Activated CD4-positive, alpha-beta T cell treated with anti-CD3 and anti-CD28 coated beads, Interleukin-2, amount 50 U/mL, for 48 hours (primary cell): ENCODE results near the gene RAD51B.

Experiments
- DNase-seq, 2 experiments: peaks; one replicate each; pipeline ENCODE4 v3.0.0-alpha.2; 2020

RAD51B gene

GRCh38 chr14:67908052-67908754 lies 88.6 kb downstream of the RAD51B start:
- DNase-seq = no peak

- DNase-seq = no peak
Observed at GRCh38 chr14:67911562-67911961, 92.0 kb downstream of the RAD51B start.

GRCh38 chr14:67916430-67916829 lies 96.9 kb downstream of the RAD51B start:
- no peak for DNase-seq

- no peak for DNase-seq
Observed at GRCh38 chr14:67917006-67917405, 97.4 kb downstream of the RAD51B start.

- no peak for DNase-seq
Observed at GRCh38 chr14:67918838-67919237, 99.3 kb downstream of the RAD51B start.

- no peak for DNase-seq
Observed at GRCh38 chr14:67919259-67920032, 99.9 kb downstream of the RAD51B start.

- DNase-seq = no peak
Observed at GRCh38 chr14:67926821-67927220, 107.2 kb downstream of the RAD51B start.

- no peak for DNase-seq
Observed at GRCh38 chr14:67927244-67927643, 107.7 kb downstream of the RAD51B start.

GRCh38 chr14:67928375-67928774 lies 108.8 kb downstream of the RAD51B start:
- DNase-seq = no peak

- no peak for DNase-seq
Observed at GRCh38 chr14:67932708-67933246, 113.2 kb downstream of the RAD51B start.

- no peak for DNase-seq
Observed at GRCh38 chr14:67933266-67933665, 113.7 kb downstream of the RAD51B start.

- DNase-seq = no peak
Observed at GRCh38 chr14:67934087-67934486, 114.5 kb downstream of the RAD51B start.

GRCh38 chr14:67934862-67935261 lies 115.3 kb downstream of the RAD51B start:
- DNase-seq = no peak

- DNase-seq = no peak
Observed at GRCh38 chr14:67935371-67935770, 115.8 kb downstream of the RAD51B start.

GRCh38 chr14:67938071-67938470 lies 118.5 kb downstream of the RAD51B start:
- DNase-seq = no peak

- DNase-seq = no peak
Observed at GRCh38 chr14:67940486-67941455, 121.2 kb downstream of the RAD51B start.

- no peak for DNase-seq
Observed at GRCh38 chr14:67941456-67942018, 122.0 kb downstream of the RAD51B start.

GRCh38 chr14:67942080-67942710 lies 122.6 kb downstream of the RAD51B start:
- DNase-seq = no peak

GRCh38 chr14:67943947-67944346 lies 124.4 kb downstream of the RAD51B start:
- peak; percentile 24 to 45 for DNase-seq

GRCh38 chr14:67944605-67945004 lies 125.0 kb downstream of the RAD51B start:
- DNase-seq = no peak

- no peak for DNase-seq
Observed at GRCh38 chr14:67949771-67950170, 130.2 kb downstream of the RAD51B start.

- DNase-seq = no peak
Observed at GRCh38 chr14:67950386-67950785, 130.8 kb downstream of the RAD51B start.
